GM12864 (cell line): ENCODE measurements around the gene ISLR2.

Experiments used
- DNase-seq: peaks from one replicate; pipeline ENCODE4 v3.0.0-alpha.2; 2011; ENCODE audit warnings: low read depth
- H3K4me3 ChIP-seq: 2 replicates; pipeline ENCODE4 v1.5.1; 2011; ENCODE audit warnings: mild to moderate bottlenecking, low read depth, low read length, control low read depth
- TF ChIP-seq, protein P1 (sequence below): IDR thresholded peaks from 2 replicates; pipeline ENCODE4 v1.5.1; 2011; ENCODE audit warnings: low read depth, mild to moderate bottlenecking, moderate library complexity, low read length, control low read depth, inconsistent platforms; ENCODE audit errors: missing control alignments

Gene ISLR2

DNA sequence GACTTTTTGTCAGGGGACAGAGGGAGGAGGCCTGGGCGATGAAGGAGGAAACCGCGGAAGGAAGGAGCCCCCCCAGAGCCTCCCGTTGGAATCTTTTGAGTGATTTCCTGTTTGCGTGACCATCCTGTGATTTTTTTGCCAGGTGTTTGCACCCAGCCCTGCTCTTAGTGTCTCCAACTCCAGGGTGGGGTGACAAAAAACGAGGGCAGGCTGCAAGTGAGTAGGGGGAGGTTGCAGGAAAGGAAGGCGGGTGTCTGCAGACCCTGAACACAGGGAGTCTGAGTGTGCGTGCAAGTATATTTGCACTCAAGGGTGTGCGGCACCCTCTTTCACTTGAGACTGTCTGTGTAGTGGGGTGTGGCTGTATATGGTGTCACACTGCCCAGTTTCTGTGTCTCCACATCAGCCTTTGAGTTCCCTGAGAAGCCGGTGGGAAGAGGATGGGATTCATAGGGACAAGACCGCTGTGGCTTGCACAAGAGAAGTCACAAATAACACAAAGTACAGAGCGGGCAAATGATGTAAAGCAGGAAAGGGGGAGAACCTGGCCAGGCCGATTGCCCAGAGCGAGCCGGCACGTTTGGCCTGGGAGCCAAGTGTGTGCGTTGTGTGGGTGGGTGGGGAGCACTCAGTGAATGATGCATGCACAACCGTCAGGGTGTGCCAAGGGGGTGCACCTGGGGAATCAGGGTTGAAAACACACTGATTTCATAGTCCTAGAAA is 6.6 kb downstream of the ISLR2 start:
- peak overlapping the region; percentile 38 for H3K4me3 ChIP-seq
- TF ChIP-seq, protein P1, sequence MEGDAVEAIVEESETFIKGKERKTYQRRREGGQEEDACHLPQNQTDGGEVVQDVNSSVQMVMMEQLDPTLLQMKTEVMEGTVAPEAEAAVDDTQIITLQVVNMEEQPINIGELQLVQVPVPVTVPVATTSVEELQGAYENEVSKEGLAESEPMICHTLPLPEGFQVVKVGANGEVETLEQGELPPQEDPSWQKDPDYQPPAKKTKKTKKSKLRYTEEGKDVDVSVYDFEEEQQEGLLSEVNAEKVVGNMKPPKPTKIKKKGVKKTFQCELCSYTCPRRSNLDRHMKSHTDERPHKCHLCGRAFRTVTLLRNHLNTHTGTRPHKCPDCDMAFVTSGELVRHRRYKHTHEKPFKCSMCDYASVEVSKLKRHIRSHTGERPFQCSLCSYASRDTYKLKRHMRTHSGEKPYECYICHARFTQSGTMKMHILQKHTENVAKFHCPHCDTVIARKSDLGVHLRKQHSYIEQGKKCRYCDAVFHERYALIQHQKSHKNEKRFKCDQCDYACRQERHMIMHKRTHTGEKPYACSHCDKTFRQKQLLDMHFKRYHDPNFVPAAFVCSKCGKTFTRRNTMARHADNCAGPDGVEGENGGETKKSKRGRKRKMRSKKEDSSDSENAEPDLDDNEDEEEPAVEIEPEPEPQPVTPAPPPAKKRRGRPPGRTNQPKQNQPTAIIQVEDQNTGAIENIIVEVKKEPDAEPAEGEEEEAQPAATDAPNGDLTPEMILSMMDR, result no peak
- DNase-seq, result no peak

DNA sequence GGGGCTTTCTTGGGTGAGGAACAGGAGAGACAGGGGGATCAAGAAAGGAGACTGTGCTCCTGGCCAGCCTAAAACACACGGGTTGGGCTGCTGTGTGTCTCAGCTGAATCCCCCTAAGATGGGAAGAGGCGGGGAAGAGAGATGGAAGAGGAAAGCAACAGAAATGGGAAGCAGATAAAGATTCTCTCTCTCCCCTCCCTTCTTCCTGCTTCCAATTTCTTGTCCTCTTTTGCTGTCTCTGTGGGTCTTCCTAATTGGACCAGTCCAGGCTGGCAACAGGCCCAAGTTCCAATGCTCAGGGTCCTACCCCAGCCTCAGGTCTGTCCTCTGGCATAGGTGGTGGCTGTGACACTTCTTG is 7.1 kb downstream of the ISLR2 start:
- H3K4me3 ChIP-seq, result no peak overlapping the region
- TF ChIP-seq, protein P1, result no peak
- no peak for DNase-seq

DNA sequence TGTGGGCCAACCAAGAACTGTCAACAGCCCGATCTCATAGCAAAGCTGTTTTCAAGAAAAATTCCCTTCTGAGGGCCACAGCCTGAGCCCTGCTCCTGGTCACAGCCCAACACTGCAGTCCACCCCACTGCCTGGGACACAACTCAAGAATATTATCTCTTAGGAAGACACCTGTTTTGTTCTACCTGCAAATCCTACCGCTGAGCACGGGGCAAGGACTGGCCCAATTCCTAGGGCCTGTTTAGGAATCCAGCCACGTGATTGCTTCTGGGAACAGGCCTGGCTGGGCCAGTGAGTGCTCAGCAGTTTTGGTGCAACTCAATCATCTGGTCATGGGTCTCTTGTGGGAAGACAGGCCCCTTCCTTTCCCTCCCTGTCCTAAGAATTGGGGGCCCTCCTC is 8.3 kb downstream of the ISLR2 start:
- H3K4me3 ChIP-seq, result no peak overlapping the region
- TF ChIP-seq, protein P1, result no peak
- DNase-seq, result no peak

DNA sequence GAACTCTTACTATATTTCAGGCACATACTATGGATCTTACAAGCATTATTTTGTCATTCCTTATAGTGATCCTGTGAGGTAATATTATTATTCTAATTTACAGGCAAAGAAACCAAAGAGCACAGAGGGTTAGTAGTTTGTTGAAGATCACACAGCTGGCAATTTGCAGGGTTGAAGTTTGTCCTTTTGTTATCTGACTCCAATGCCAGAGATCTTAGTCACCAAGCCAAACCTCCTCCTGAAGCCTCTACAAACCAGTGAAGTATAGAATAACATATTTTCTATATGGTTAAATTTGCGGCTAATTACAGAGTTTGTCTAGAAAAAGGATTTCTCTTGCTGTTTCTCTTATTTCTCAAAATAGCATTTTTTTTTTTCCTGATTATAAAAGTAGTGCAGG is 11.2 kb downstream of the ISLR2 start:
- TF ChIP-seq, protein P1, result no peak
- no peak overlapping the region for H3K4me3 ChIP-seq
- DNase-seq, result no peak

DNA sequence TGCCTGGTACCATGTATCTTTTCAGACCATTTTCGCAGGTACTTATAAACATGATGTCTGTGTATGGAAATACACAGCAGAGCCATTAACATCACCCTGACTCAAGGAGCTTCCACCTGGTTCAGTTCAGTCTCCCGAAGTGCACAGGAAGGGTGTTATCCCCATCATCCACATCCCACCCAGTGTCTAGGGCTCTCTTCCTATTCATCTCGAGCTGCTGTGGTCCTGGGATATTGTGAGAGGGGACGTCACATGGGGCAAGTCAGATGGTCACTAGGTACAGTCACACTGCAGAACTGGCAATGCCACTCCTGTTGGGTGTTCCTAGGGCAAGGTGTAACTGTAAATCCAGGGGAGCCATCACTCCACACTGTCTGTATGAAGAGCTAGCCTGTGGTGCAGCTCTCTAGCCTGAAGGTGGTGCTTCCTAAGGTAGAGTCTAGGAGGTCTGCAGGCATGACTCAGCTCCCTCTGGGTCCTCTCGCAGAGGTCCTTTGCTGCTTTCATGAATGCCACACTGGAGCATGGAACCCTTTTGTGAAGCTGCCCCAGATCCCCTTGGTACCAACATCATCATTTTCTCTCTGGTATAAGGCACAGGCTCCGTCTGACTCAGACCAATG is 13.9 kb downstream of the ISLR2 start:
- no peak for DNase-seq
- TF ChIP-seq, protein P1, result peak; percentile 45
- H3K4me3 ChIP-seq, result no peak overlapping the region

DNA sequence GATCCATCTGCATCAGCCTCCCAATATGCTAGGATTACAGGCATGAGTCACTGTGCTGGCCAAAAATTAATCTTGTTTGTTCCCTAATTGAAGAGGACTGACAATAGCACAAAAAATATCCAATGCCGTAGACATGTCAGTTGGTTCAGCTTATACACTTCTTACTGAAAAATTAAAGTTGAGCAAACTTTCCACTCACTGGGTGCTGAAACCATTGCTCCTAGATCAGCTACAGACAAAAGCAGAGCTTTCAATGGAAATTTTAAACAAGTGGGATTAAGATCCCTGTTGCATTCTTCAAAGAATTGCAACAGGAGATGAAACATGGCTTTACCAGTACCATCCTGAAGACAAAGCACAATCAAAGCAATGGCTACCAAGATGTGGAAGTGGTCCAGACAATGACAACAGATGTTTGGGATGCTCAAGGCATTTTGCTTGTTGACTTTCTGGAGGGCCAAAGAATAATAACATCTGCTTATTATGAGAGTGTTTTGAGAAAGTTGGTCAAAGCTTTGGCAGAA is 16.0 kb downstream of the ISLR2 start:
- TF ChIP-seq, protein P1, result no peak
- H3K4me3 ChIP-seq, result no peak overlapping the region
- no peak for DNase-seq
